Fibroblast of upper back skin (primary cell): ENCODE measurements around the gene CDC14A.
"Not testable (repeated sequence)": the region's sequence is repeated elsewhere in the genome, so short reads cannot be mapped to it uniquely, and the experiment has no call there.

Experiments
- DNase-seq: peaks from one replicate; pipeline ENCODE4 v3.0.0-alpha.2; 2013

The CDC14A gene

GRCh38 chr1:100335436-100335835 is 16.9 kb upstream of the CDC14A start:
- no peak for DNase-seq

DNA sequence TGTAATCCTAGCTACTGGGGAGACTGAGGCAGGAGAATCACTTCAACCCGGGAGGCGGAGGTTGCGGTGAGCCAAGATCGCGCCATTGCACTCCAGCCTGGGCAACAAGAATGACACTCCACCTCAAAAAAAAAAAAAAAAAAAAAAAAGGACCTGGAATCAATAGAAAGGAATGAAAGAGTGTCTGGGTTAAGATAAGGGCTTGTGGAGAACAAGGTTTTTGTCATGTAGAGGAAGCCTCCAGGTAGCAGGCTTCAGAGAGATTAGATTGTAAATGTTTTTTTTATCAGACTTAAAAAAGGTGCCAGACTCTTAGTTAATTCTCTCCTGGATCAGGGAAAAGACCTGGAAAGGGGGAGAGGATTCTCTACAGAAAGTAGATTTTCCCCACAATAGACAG is 14.4 kb upstream of the CDC14A start:
- not testable (repeated sequence) for DNase-seq

- DNase-seq, result not testable (repeated sequence)
Measured at GRCh38 chr1:100339735-100340134, 12.6 kb upstream of the CDC14A start.

- DNase-seq, result no peak
Measured at GRCh38 chr1:100340494-100340893, 11.8 kb upstream of the CDC14A start.

GRCh38 chr1:100342348-100342747 is 10.0 kb upstream of the CDC14A start:
- DNase-seq, result no peak

- no peak for DNase-seq
Measured at GRCh38 chr1:100343897-100344296, 8.4 kb upstream of the CDC14A start.

GRCh38 chr1:100344774-100345173 is 7.5 kb upstream of the CDC14A start:
- DNase-seq, result no peak

- no peak for DNase-seq
Measured at GRCh38 chr1:100346387-100346786, 5.9 kb upstream of the CDC14A start.

- DNase-seq, result no peak
Measured at GRCh38 chr1:100347009-100347966, 5.0 kb upstream of the CDC14A start.

DNA sequence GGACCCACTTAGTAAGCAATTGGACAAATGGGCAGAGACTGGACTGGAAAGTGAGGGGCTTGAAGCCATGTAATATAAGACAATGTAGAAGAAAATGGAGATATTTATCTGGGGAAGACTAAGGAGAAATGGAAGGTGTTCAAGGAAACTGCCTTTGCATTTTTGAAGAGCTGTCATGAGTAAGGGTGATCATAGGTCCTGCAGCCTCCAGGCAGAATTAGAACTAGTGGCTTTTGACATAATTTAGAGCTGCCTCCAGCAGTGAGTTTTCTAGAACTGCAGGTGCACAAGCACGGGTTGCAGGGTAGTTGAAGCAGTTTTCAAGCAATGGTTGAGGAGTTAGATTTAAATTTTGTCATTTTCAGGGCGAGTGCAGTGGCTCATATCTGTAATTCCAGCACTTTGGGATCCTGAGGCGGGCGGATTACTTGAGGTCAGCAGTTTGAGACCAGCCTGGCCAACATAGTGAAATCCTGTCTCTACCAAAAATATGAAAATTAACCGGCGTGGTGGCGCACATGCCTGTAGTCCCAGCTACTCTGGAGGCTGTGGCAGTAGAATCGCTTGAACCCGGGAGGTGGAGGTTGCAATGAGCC is 3.7 kb upstream of the CDC14A start:
- no peak for DNase-seq

- no peak for DNase-seq
Measured at GRCh38 chr1:100349246-100349645, 3.1 kb upstream of the CDC14A start.

GRCh38 chr1:100350787-100351094 is 1.6 kb upstream of the CDC14A start:
- DNase-seq, result no peak

DNA sequence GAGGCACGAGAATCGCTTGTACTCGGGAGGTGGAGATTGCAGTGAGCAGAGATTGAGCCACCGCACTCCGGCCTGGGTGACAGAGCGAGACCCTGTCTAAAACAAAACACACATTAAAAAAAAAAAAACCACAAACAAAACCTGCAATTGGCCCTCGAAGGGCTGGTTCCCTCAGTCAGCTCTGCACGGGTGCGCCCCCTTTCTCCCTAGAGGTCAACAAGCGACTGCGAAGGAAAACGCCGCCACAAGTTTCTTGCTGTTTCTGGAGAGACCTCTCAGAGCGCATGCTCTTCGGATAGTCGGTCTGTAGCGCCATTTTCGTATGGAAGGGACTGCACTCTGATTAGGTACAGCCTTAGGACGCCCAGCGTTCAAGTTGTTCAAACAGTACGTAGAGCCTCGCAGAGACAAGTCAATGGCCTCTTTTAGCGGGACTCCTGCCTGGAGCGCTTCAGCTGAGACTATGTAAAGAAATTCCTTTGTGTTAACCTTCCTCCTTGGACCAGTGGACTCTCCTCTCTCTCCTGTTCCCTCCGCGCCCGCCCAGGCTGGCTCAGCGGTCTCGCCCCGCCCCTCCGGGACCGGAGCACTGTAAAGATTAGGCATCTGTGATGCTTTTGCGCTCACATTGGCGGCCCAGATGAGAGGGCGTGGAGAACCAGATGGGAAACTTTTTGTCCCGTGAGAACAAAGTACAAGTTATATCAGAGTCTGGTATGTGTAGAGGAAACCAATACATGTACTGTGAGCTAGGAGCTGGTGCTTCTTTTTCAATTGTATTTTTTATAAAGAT is 1.0 kb upstream of the CDC14A start:
- DNase-seq, result peak; percentile 88

GRCh38 chr1:100353071-100353801 is 930 bp downstream of the CDC14A start:
- peak; percentile 10 for DNase-seq

DNA sequence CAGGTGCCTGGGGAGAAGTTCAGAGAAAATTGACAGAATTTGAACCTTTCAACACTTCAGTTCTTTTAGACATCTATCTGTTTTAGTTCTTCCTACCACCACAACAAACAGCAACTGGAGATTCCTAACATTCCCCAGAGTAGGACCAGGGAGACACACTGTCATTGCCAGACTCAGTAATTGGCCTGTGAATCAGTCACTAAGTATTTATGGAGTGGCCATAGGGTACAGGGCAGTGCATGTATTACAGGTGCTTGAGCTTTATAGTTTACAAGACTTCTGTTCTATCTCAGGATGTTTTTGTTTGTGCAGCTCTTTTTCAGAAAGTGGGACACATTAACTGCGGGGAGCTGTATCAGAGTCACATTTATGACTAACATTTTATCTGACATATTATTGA is 1.7 kb downstream of the CDC14A start:
- peak; percentile 57 for DNase-seq

- DNase-seq, result peak; percentile 24
Measured at GRCh38 chr1:100354971-100355394, 2.7 kb downstream of the CDC14A start.

DNA sequence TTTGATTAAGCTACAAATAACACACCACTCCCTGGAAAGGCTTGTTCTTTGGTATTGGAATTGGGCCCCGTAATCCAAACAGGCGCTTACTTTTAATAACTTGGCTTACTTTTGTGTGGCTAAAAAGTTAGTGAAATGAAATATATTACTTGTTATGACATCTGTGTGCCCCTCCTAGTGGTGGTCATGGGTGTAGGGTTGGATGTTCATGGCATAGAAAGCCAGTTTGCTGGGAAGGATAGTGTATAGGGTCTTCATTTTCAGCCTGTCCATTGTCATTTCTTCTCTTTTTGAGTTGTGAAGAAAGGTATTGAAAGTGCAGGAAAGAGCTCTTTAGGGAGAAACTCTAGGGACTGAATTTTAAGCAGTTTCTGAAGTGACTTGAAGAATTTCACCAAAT is 5.9 kb downstream of the CDC14A start:
- peak; percentile 18 for DNase-seq

GRCh38 chr1:100359139-100359538 is 6.8 kb downstream of the CDC14A start:
- no peak for DNase-seq

- DNase-seq, result peak; percentile 53
Measured at GRCh38 chr1:100360790-100361510, 8.6 kb downstream of the CDC14A start.

DNA sequence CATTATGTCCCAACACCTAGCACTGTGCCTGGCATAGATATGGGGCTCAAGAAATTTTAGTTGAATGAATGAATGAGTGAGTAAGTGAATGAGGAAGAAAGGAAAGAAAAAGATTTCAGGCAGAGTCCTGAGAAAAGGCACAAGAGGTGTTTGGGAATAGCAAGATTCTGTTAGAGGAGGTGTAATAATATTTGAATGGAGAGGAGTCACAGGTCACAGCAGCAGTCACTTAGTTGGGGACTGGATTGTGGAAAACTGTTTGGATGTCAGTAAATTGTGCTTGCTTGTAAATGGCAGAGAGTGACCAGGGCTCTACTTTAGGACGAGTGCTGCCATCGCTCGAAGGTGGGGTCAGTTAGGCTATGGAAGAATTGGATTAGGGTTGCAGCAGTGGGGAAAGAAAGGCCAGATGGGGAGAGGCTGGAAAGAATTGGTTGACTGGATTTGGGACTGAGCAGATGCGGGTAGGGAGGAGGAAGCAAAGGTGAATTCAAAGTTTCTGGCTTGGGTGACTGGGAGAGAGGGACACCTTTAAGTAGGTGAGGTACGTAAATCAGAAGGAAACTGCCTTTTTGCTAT is 9.3 kb downstream of the CDC14A start:
- DNase-seq, result no peak

- DNase-seq, result no peak
Measured at GRCh38 chr1:100362821-100363466, 10.6 kb downstream of the CDC14A start.
